Lower leg skin (tissue), 3 donors: ENCODE measurements around the gene NEDD8.
"Not testable (repeated sequence)": the region's sequence is repeated elsewhere in the genome, so short reads cannot be mapped to it uniquely, and the experiment has no call there.

Experiments
- CTCF ChIP-seq, 3 donors: fragments of 450-650 bp; IDR thresholded peaks; one replicate each; pipeline ENCODE4 v1.5.1; 2016; ENCODE audit warnings: antibody characterized with exemption in 3 of 3, mild to moderate bottlenecking in 3 of 3, moderate library complexity in 2 of 3
- POLR2A ChIP-seq, 2 donors: fragments of 450-650 bp; IDR thresholded peaks; one replicate each; pipeline ENCODE4 v1.6.1; 2016 to 2017; ENCODE audit warnings: antibody characterized with exemption in 2 of 2, mild to moderate bottlenecking in 1 of 2, moderate library complexity in 1 of 2

- not testable (repeated sequence) for TF ChIP-seq CTCF, POLR2A (IDR thresholded peaks at IDR 0.05)
These were observed 15.3 kb downstream of the NEDD8 start for GRCh38 chr14:24216876-24217275.
